AG04449 (cell line): ENCODE measurements around the gene COL9A2.
"Not testable (repeated sequence)": the region's sequence is repeated elsewhere in the genome, so short reads cannot be mapped to it uniquely, and the experiment has no call there.

Source experiments
- CTCF ChIA-PET: fragments of 350-600 bp; formaldehyde crosslinking; extraction: SDS; loops from one replicate; lab custom pipeline; 2021; ENCODE audit warnings: antibody characterized with exemption; lab: Yijun Ruan, JAX
- POLR2A ChIA-PET: fragments of 400-600, 350-600 bp; formaldehyde crosslinking; extraction: SDS; loops from one replicate; lab custom pipeline; 2020; ENCODE audit warnings: antibody characterized with exemption, inconsistent platforms; lab: Yijun Ruan, JAX
- DNase-seq: peaks from one replicate; pipeline ENCODE4 v3.0.0-alpha.2; 2010; ENCODE audit warnings: low read depth, low spot score
- H3K4me3 ChIP-seq: 2 replicates; pipeline ENCODE4 v1.5.1; 2011; ENCODE audit warnings: low read depth, mild to moderate bottlenecking, control low read depth, low read length
- CTCF ChIP-seq: IDR thresholded peaks from one replicate; pipeline ENCODE4 v1.5.1; 2011; ENCODE audit warnings: mild to moderate bottlenecking, moderate library complexity, low read length, control low read depth, inconsistent platforms; ENCODE audit not compliant: insufficient read depth; ENCODE audit errors: missing control alignments

COL9A2 gene

GRCh38 chr1:40332695-40333094 lies 15.6 kb upstream of the COL9A2 start:
- ChIA-PET CTCF (interaction anchor here (1.0 to 1.5 kb wide), 3 partner anchors 9 to 188 kb away, joined by 3 to 7 read pairs (median 5); no protein-coding TSS in a partner anchor), POLR2A (no interaction called here)
- no peak for DNase-seq
- no peak for TF ChIP-seq CTCF
- no peak overlapping the region for H3K4me3 ChIP-seq

GRCh38 chr1:40331403-40331802 lies 14.3 kb upstream of the COL9A2 start:
- DNase-seq, H3K4me3 ChIP-seq, POLR2A ChIA-PET: not testable (repeated sequence)
- CTCF ChIA-PET, result interaction anchor here (1.2 to 1.4 kb wide), 2 partner anchors 179 to 187 kb away, joined by 3 to 7 read pairs; no protein-coding TSS in a partner anchor

- ChIA-PET CTCF (interaction anchor here (1.0 to 8.0 kb wide), 5 partner anchors 18 to 175 kb away, joined by 3 to 149 read pairs (median 93); no protein-coding TSS in a partner anchor), POLR2A (no interaction called here)
- no peak for DNase-seq
- H3K4me3 ChIP-seq, result no peak overlapping the region
- no peak for TF ChIP-seq CTCF
Measured at GRCh38 chr1:40318970-40319621, 2.0 kb upstream of the COL9A2 start.

GRCh38 chr1:40318476-40318875 lies 1.4 kb upstream of the COL9A2 start:
- CTCF ChIA-PET, result interaction anchor here (1.0 to 8.0 kb wide), 5 partner anchors 18 to 165 kb away, joined by 3 to 149 read pairs (median 93); no protein-coding TSS in a partner anchor
- no peak for TF ChIP-seq CTCF
- POLR2A ChIA-PET, result no interaction called here
- H3K4me3 ChIP-seq, result no peak overlapping the region
- no peak for DNase-seq

GRCh38 chr1:40317394-40318074 lies 448 bp upstream of the COL9A2 start:
- POLR2A ChIA-PET, result no interaction called here
- no peak for DNase-seq
- no peak for TF ChIP-seq CTCF
- CTCF ChIA-PET, result interaction anchor here (0.5 to 8.0 kb wide), 9 partner anchors 11 to 175 kb away, joined by 3 to 149 read pairs (median 7); no protein-coding TSS in a partner anchor
- no peak overlapping the region for H3K4me3 ChIP-seq

- no peak for DNase-seq
- peak overlapping the region; percentile 36 for H3K4me3 ChIP-seq
- ChIA-PET CTCF (interaction anchor here (0.6 to 8.0 kb wide), 41 partner anchors 8 to 266 kb away, joined by 3 to 149 read pairs (median 5); partner anchors contain the start of gene SMAP2), POLR2A (interaction anchor here (0.6 to 0.7 kb wide), 2 partner anchors 10 to 155 kb away, joined by 3 read pairs; partner anchors contain the start of gene RLF)
- no peak for TF ChIP-seq CTCF
Measured at GRCh38 chr1:40315795-40316594, 1.1 kb downstream of the COL9A2 start.
